ENCODE results near the gene USP17L27. TPM values are rescaled to one million over a fixed set of nuclear protein-coding genes. Genes with fewer than 3 reads are reported as not detected.

The USP17L27 gene
- polyA plus RNA-seq, 1 donor from 2014 or later, result not detected

Other genes with a start within 250 kb of the USP17L27 start
- gene FAM90A26, start 173.7 kb upstream of the USP17L27 start, polyA plus RNA-seq, result not detected
- gene USP17L10, start 133.5 kb upstream of the USP17L27 start, polyA plus RNA-seq, result not detected
- not detected for gene USP17L11, start 128.7 kb upstream of the USP17L27 start, polyA plus RNA-seq
- not detected for gene USP17L12, start 124.0 kb upstream of the USP17L27 start, polyA plus RNA-seq
- not detected for gene USP17L13, start 119.3 kb upstream of the USP17L27 start, polyA plus RNA-seq
- not detected for gene USP17L15, start 109.8 kb upstream of the USP17L27 start, polyA plus RNA-seq
- gene USP17L17, start 100.3 kb upstream of the USP17L27 start, polyA plus RNA-seq, result not detected
- gene USP17L18, start 95.5 kb upstream of the USP17L27 start, polyA plus RNA-seq, result not detected
- gene USP17L19, start 90.8 kb upstream of the USP17L27 start, polyA plus RNA-seq, result not detected
- gene USP17L20, start 86.0 kb upstream of the USP17L27 start, polyA plus RNA-seq, result not detected
- gene USP17L21, start 81.3 kb upstream of the USP17L27 start, polyA plus RNA-seq, result not detected
- gene USP17L22, start 76.5 kb upstream of the USP17L27 start, polyA plus RNA-seq, result not detected
- not detected for gene USP17L24, start 19.0 kb upstream of the USP17L27 start, polyA plus RNA-seq
- gene USP17L25, start 14.2 kb upstream of the USP17L27 start, polyA plus RNA-seq, result not detected
- gene USP17L26, start 9.5 kb upstream of the USP17L27 start, polyA plus RNA-seq, result not detected
- not detected for gene USP17L5, start 4.7 kb upstream of the USP17L27 start, polyA plus RNA-seq
- not detected for gene USP17L28, start 4.7 kb downstream of the USP17L27 start, polyA plus RNA-seq
- not detected for gene USP17L29, start 9.5 kb downstream of the USP17L27 start, polyA plus RNA-seq
- not detected for gene USP17L30, start 19.0 kb downstream of the USP17L27 start, polyA plus RNA-seq
- gene DEFB131A, start 100.3 kb downstream of the USP17L27 start, polyA plus RNA-seq, result not detected

Measured in IgD-negative memory B cell (primary cell).